OCI-LY7 (cell line): ENCODE measurements around the gene ZNF469. TPM values are rescaled to one million over a fixed set of nuclear protein-coding genes. Genes with fewer than 3 reads are reported as not detected.

ENCODE experiments used
- BruUV-seq: library from RNA; stranded (reverse); fragments of 400-500 nt; replicated peaks from 2 replicates; lab custom pipeline; 2021; lab: Mats Ljungman, UMichigan
- CTCF ChIA-PET: fragments of 300-600 bp; sonication (Branson Sonifier 250); formaldehyde crosslinking; loops from one replicate; lab custom pipeline; 2022; ENCODE audit warnings: antibody characterized with exemption; ENCODE audit not compliant: unreplicated experiment; lab: Charles Lee
- POLR2A ChIA-PET: fragments of 300-600 bp; sonication (Branson Sonifier 250); formaldehyde crosslinking; loops from one replicate; lab custom pipeline; 2022; ENCODE audit warnings: antibody characterized with exemption; lab: Charles Lee
- DNase-seq: peaks from one replicate; pipeline ENCODE4 v3.0.0-alpha.2; 2015; ENCODE audit warnings: low spot score
- H2AFZ ChIP-seq: fragments of 200-600 bp; sonication (generic), shearing (Covaris generic); 2 replicates; pipeline ENCODE4 v1.6.1; 2014; ENCODE audit warnings: mild to moderate bottlenecking, antibody characterized with exemption, low read length, moderate library complexity
- H3K27ac ChIP-seq: fragments of 200-600 bp; sonication (generic); 2 replicates; pipeline ENCODE4 v1.5.1; 2014; ENCODE audit warnings: mixed run types, low read depth, mild to moderate bottlenecking, moderate library complexity, low read length, inconsistent platforms; ENCODE audit not compliant: poor library complexity, severe bottlenecking
- H3K36me3 ChIP-seq: fragments of 200-600 bp; sonication (generic); 2 replicates; pipeline ENCODE4 v1.6.1; 2014; ENCODE audit warnings: mild to moderate bottlenecking, antibody characterized with exemption, low read length, moderate library complexity, mixed read lengths; ENCODE audit not compliant: insufficient read depth
- H3K4me1 ChIP-seq: fragments of 200-600 bp; sonication (generic); 2 replicates; pipeline ENCODE4 v1.5.1; 2014; ENCODE audit warnings: mild to moderate bottlenecking, low read length; ENCODE audit not compliant: insufficient read depth, poor library complexity, severe bottlenecking
- H3K4me2 ChIP-seq: fragments of 200-600 bp; sonication (generic); 2 replicates; pipeline ENCODE4 v1.6.1; 2014; ENCODE audit warnings: mild to moderate bottlenecking, low read length
- H3K4me3 ChIP-seq: fragments of 200-600 bp; sonication (generic); 2 replicates; pipeline ENCODE4 v1.5.1; 2014; ENCODE audit warnings: mild to moderate bottlenecking, low read depth, low read length; ENCODE audit not compliant: poor library complexity, severe bottlenecking
- H3K79me2 ChIP-seq: fragments of 200-600 bp; sonication (generic); 2 replicates; pipeline ENCODE4 v1.6.1; 2016; ENCODE audit warnings: low read depth, mild to moderate bottlenecking, low read length, moderate library complexity, mixed read lengths; ENCODE audit not compliant: insufficient read depth
- H3K9me2 ChIP-seq: fragments of 200-600 bp; sonication (generic); 2 replicates; pipeline ENCODE4 v1.6.1; 2016; ENCODE audit warnings: mild to moderate bottlenecking, low read length, mixed read lengths; ENCODE audit not compliant: insufficient read depth
- H3K9me3 ChIP-seq: fragments of 200-600 bp; sonication (generic); 2 replicates; pipeline ENCODE4 v1.6.1; 2014; ENCODE audit warnings: mild to moderate bottlenecking, mixed run types, low read length, mixed read lengths
- H4K20me1 ChIP-seq: fragments of 200-600 bp; sonication (generic); 2 replicates; pipeline ENCODE4 v1.6.1; 2014; ENCODE audit warnings: mild to moderate bottlenecking, antibody characterized with exemption, low read length, moderate library complexity, mixed read lengths; ENCODE audit not compliant: insufficient read depth
- CTCF ChIP-seq: fragments of 200-600 bp; sonication (generic); conservative IDR thresholded peaks from 2 replicates; pipeline ENCODE4 v1.5.1; 2014; ENCODE audit warnings: mild to moderate bottlenecking, antibody characterized with exemption, low read length, moderate library complexity, mixed read lengths
- EZH2phosphoT487 ChIP-seq: fragments of 200-600 bp; sonication (generic); IDR thresholded peaks from 2 replicates; pipeline ENCODE4 v1.6.1; 2018; ENCODE audit warnings: low read depth, borderline replicate concordance, mild to moderate bottlenecking, mixed run types, antibody characterized with exemption, low read length, moderate library complexity, mixed read lengths
- intact Hi-C: fragments of 100-400 bp; cut with micrococcal nuclease; formaldehyde crosslinking; loops from one replicate; pipeline ENCODE4 v1.10.0; 2022; ENCODE audit not compliant: unreplicated experiment
- total RNA-seq, 2 experiments: library from RNA; depleted of rRNA in 1 of 2; stranded (reverse); fragments of >200 nt in 1 of 2; shearing (Covaris generic) in 1 of 2; gene quantifications; 2 replicates each; pipeline ENCODE4 v1.2.3, GENCODE V29; 2014 to 2022

The ZNF469 gene
- total RNA-seq, 2 experiments from 2014 or later: under 0.01 TPM; not detected in 1

GRCh38 chr16:88412766-88413165 is 30.0 kb downstream of the ZNF469 start:
- no peaks in the 10 kb centered on the region for H3K36me3 ChIP-seq
- intact Hi-C loops: no loop called here
- DNase-seq: no peak
- ChIA-PET CTCF (no interaction called here), POLR2A (no interaction called here)
- no peak overlapping the region for H3K4me2 ChIP-seq
- no peak overlapping the region for H3K27ac ChIP-seq
- BruUV-seq: no TSS peak
- H2AFZ ChIP-seq: no peak overlapping the region
- H3K79me2 ChIP-seq: no peaks in the 10 kb centered on the region
- no peaks in the 10 kb centered on the region for H3K4me1 ChIP-seq
- H3K4me3 ChIP-seq: no peak overlapping the region
- TF ChIP-seq CTCF (no peak), EZH2phosphoT487 (no peak)
- no peaks in the 10 kb centered on the region for H4K20me1 ChIP-seq
- H3K9me3 ChIP-seq: no peaks in the 10 kb centered on the region
- no peaks in the 10 kb centered on the region for H3K9me2 ChIP-seq

- Histone ChIP-seq H3K36me3 (no peaks in the 10 kb centered on the region), H3K9me3 (no peaks in the 10 kb centered on the region), H3K9me2 (no peaks in the 10 kb centered on the region), H4K20me1 (no peaks in the 10 kb centered on the region), H3K4me1 (no peaks in the 10 kb centered on the region), H3K4me3 (no peak overlapping the region), H3K27ac (no peak overlapping the region), H2AFZ (no peak overlapping the region), H3K4me2 (no peak overlapping the region), H3K79me2 (no peaks in the 10 kb centered on the region)
- POLR2A ChIA-PET: no interaction called here
- CTCF ChIA-PET: no interaction called here
- no peak for DNase-seq
- intact Hi-C loops: no loop called here
- BruUV-seq: no TSS peak
- no peak for TF ChIP-seq EZH2phosphoT487
- TF ChIP-seq CTCF: no peak
These were observed 30.5 kb downstream of the ZNF469 start for GRCh38 chr16:88413231-88413630.

GRCh38 chr16:88413631-88414030 is 30.9 kb downstream of the ZNF469 start:
- H3K79me2 ChIP-seq: no peaks in the 10 kb centered on the region
- no peak overlapping the region for H3K4me3 ChIP-seq
- TF ChIP-seq CTCF (no peak), EZH2phosphoT487 (no peak)
- no peak overlapping the region for H3K27ac ChIP-seq
- POLR2A ChIA-PET: no interaction called here
- intact Hi-C loops: no loop called here
- H2AFZ ChIP-seq: no peak overlapping the region
- no peak for DNase-seq
- no peak overlapping the region for H3K4me2 ChIP-seq
- CTCF ChIA-PET: no interaction called here
- H3K9me2 ChIP-seq: no peaks in the 10 kb centered on the region
- BruUV-seq: no TSS peak
- H3K9me3 ChIP-seq: no peaks in the 10 kb centered on the region
- no peaks in the 10 kb centered on the region for H3K4me1 ChIP-seq
- H3K36me3 ChIP-seq: no peaks in the 10 kb centered on the region
- no peaks in the 10 kb centered on the region for H4K20me1 ChIP-seq
